Uterus (tissue), 4 donors: Measurements from ENCODE around the gene ACTN2. TPM values are rescaled to one million over a fixed set of nuclear protein-coding genes. Genes with fewer than 3 reads are reported as not detected.

Experiments
- DNase-seq, 2 donors: peaks; one replicate each; pipeline ENCODE4 v3.0.0-alpha.2; 2019 to 2020
- H3K27ac ChIP-seq, 2 donors: fragments of 200-600 bp; sonication (generic); 1 replicate in 1 of 2; 2 replicates in 1 of 2; pipeline ENCODE4 v1.5.1; 2016 to 2018
- H3K27me3 ChIP-seq, 2 donors: fragments of 200-600 bp; sonication (generic); one replicate each; pipeline ENCODE4 v1.5.1; 2018 to 2019; ENCODE audit warnings: control low read depth in 1 of 2
- H3K36me3 ChIP-seq, 2 donors: fragments of 200-600 bp; sonication (generic); one replicate each; pipeline ENCODE4 v1.5.1; 2019; ENCODE audit warnings: control low read depth in 1 of 2
- H3K4me1 ChIP-seq, 2 donors: fragments of 200-600 bp; sonication (generic); one replicate each; pipeline ENCODE4 v1.5.1; 2018 to 2019; ENCODE audit warnings: control low read depth in 1 of 2
- H3K4me3 ChIP-seq, 2 donors: fragments of 200-600 bp; sonication (generic); 1 replicate in 1 of 2; 2 replicates in 1 of 2; pipeline ENCODE4 v1.5.1; 2018 to 2019; ENCODE audit warnings: mild to moderate bottlenecking in 1 of 2
- H3K9me3 ChIP-seq, 2 donors: fragments of 200-600 bp; sonication (generic); one replicate each; pipeline ENCODE4 v1.5.1; 2019; ENCODE audit warnings: control low read depth in 1 of 2
- POLR2A ChIP-seq, 2 donors: fragments of 450-650 bp; IDR thresholded peaks; one replicate each; pipeline ENCODE4 v1.6.1; 2016; ENCODE audit warnings: antibody characterized with exemption in 2 of 2, mild to moderate bottlenecking in 1 of 2, moderate library complexity in 1 of 2
- intact Hi-C: fragments of 100-400 bp; cut with DNase I; formaldehyde crosslinking; loops from one replicate; pipeline ENCODE4 v1.15.1; 2023; ENCODE audit warnings: low total_unique reads
- total RNA-seq, 4 donors: library from RNA; depleted of rRNA in 3 of 4; stranded (reverse); fragments of >200 nt in 3 of 4; gene quantifications; one replicate each; pipeline versions ENCODE4 v1.1.0 to v1.2.4, GENCODE V29; 2014 to 2023
- TF ChIP-seq, protein P1 (sequence below), 4 experiments: fragments of 200-600 bp in 2 of 4; fragments of 450-650 bp in 2 of 4; sonication (generic) in 2 of 4; IDR thresholded peaks; one replicate each; pipeline ENCODE4 v1.5.1; 2016 to 2019; ENCODE audit warnings: antibody characterized with exemption in 4 of 4, mild to moderate bottlenecking in 2 of 4, moderate library complexity in 1 of 4
- donor health status: DM: yes; HTN: yes; CAD: no.

ACTN2 gene
- total RNA-seq, 4 donors from 2014 or later = 0.29 to 28.9 (median 1.1) TPM

DNA sequence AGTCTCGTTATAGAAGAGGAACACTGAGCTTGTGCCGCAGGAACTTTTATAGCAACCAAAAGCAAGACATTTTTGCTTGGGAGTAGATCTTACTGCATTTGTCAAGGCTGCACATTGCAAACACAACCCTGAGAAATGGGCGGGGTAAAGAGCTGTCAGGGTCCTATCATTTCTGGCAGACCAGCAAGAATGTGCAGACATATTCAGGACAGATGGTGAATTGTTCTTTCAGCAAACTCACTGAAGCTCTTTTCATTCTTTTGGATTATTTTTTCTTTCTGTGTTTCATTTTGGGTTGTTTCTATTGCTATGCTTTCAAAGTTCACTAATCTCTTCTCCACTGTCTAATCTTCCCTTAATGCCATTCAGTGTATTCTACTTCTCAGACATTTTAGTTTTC is 5.1 kb upstream of the ACTN2 start:
- Histone ChIP-seq H3K27ac (no peak overlapping the region), H3K9me3 (no peaks in the 10 kb centered on the region), H3K27me3 (no peaks in the 10 kb centered on the region), H3K4me1 (no peaks in the 10 kb centered on the region), H3K36me3 (no peaks in the 10 kb centered on the region), H3K4me3 (no peak overlapping the region)
- TF ChIP-seq, protein P1, sequence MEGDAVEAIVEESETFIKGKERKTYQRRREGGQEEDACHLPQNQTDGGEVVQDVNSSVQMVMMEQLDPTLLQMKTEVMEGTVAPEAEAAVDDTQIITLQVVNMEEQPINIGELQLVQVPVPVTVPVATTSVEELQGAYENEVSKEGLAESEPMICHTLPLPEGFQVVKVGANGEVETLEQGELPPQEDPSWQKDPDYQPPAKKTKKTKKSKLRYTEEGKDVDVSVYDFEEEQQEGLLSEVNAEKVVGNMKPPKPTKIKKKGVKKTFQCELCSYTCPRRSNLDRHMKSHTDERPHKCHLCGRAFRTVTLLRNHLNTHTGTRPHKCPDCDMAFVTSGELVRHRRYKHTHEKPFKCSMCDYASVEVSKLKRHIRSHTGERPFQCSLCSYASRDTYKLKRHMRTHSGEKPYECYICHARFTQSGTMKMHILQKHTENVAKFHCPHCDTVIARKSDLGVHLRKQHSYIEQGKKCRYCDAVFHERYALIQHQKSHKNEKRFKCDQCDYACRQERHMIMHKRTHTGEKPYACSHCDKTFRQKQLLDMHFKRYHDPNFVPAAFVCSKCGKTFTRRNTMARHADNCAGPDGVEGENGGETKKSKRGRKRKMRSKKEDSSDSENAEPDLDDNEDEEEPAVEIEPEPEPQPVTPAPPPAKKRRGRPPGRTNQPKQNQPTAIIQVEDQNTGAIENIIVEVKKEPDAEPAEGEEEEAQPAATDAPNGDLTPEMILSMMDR (IDR thresholded peaks at IDR 0.05) = no peak
- no peak for TF ChIP-seq POLR2A (IDR thresholded peaks at IDR 0.05)
- intact Hi-C loops = no loop called here
- no peak for DNase-seq

DNA sequence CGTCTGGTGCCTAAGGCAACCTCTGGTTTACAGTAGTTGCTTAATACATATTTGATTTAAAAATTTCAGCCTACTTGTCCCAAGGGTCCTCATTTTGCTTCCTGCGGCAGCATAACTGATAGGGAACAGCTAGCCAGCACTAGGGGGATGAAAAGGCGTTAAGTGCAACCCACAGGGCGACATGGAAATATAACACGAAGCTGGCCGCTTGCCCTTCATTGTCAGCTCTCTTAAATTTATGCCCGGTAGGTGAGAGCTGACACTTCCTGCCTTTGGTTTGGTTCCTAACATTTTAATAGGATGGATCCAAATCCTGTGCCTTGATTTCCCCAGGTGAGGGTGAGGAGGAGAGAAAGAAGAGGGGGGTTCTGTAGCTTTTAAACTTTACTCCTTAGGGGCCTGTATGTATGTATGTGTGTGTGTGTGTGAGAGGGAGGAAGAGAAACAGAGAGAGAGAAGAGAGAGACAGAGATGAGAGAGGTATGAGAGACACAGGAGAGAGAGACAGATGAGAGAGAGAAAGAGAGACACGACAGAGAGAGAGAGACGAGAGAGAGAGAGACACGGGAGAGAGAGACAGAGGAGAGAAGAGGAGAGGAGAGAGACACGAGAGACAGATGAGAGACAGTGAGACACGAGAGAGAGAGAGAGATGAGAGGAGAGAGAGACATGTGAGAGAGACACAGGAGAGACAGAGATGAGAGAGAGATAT is 938 bp upstream of the ACTN2 start:
- DNase-seq = no peak
- H3K4me3 ChIP-seq = no peak overlapping the region
- intact Hi-C loops = no loop called here
- no peaks in the 10 kb centered on the region for H3K9me3 ChIP-seq
- H3K4me1 ChIP-seq = peaks cover 0 to 5% of the 10 kb centered on the region in 2 donors
- no peaks in the 10 kb centered on the region for H3K36me3 ChIP-seq
- no peak overlapping the region for H3K27ac ChIP-seq
- no peaks in the 10 kb centered on the region for H3K27me3 ChIP-seq
- TF ChIP-seq POLR2A (IDR thresholded peaks at IDR 0.05) = no peak
- TF ChIP-seq, protein P1 (IDR thresholded peaks at IDR 0.05) = no peak

DNA sequence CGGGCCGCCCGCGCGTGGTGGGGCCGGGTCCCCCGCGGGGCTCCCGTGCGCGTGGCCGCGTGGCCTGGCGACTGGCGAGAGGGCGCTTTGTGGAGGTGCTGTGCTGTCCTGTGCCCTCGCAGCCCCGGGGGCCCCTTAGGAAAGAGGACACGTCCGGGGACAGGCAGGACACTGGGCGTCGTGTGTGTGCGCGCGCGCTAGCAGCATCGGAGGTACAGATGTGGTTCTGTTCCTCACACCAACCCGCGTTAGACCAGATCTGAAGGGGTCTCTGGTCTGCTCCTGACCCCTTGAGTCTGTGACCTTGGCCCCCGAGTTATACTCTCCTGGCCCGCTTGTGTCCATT is 489 bp downstream of the ACTN2 start:
- H3K4me1 ChIP-seq = peaks cover 0 to 5% of the 10 kb centered on the region in 2 donors
- H3K4me3 ChIP-seq = peak overlapping the region; percentile 2 to 56
- H3K27ac ChIP-seq = no peak overlapping the region
- H3K27me3 ChIP-seq = no peaks in the 10 kb centered on the region
- no peak for TF ChIP-seq POLR2A (IDR thresholded peaks at IDR 0.05)
- TF ChIP-seq, protein P1 (IDR thresholded peaks at IDR 0.05) = no peak
- DNase-seq = no peak
- H3K36me3 ChIP-seq = no peaks in the 10 kb centered on the region
- intact Hi-C loops = no loop called here
- H3K9me3 ChIP-seq = no peaks in the 10 kb centered on the region

DNA sequence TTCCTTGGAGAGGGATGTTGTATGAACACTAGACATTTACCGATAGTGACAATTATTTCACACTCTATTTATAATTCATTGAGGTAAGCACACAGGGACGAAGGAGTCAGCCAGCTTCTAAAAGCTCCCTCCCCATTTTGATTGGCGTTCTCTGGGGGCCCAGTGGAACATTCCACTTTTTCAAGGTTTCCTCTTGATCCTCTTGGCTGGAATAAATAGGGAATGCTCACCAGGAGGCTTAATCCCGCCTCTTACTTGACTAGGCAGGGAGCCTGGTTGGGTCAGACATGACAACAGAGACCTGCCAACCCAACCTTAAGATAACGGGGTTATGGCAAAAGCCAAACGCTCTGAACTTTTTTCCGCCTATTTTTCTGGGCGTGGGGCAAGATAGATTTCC is 974 bp downstream of the ACTN2 start:
- DNase-seq = no peak
- Histone ChIP-seq H3K4me3 (no peak overlapping the region), H3K27ac (no peak overlapping the region), H3K36me3 (no peaks in the 10 kb centered on the region), H3K27me3 (no peaks in the 10 kb centered on the region), H3K4me1 (peaks cover 0 to 5% of the 10 kb centered on the region in 2 donors), H3K9me3 (no peaks in the 10 kb centered on the region)
- intact Hi-C loops = no loop called here
- TF ChIP-seq POLR2A (IDR thresholded peaks at IDR 0.05) = no peak
- TF ChIP-seq, protein P1 (IDR thresholded peaks at IDR 0.05) = no peak

DNA sequence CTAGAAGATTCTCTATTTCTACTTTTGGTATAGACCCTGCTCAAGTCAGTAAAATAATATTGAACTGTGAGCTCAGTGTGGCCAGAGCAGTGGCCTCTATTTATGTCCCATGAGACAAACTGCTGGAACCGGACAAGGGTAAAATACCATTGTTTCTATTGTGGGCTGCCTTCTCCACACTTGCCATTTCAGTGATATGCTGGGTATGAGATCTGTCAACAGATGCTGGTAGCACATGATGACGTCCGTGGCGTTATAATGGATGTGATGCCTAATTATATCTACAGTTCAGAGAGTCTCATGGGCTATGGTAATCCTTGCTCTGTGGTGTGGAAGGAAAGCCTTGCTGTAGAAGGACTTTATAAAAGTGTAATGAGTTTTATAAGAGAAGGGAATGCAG is 2.4 kb downstream of the ACTN2 start:
- no peak for DNase-seq
- peaks cover 0 to 5% of the 10 kb centered on the region in 2 donors for H3K4me1 ChIP-seq
- no peak overlapping the region for H3K27ac ChIP-seq
- intact Hi-C loops = no loop called here
- H3K27me3 ChIP-seq = no peaks in the 10 kb centered on the region
- TF ChIP-seq, protein P1 (IDR thresholded peaks at IDR 0.05) = no peak
- H3K36me3 ChIP-seq = no peaks in the 10 kb centered on the region
- H3K9me3 ChIP-seq = no peaks in the 10 kb centered on the region
- H3K4me3 ChIP-seq = no peak overlapping the region
